CD4-positive, alpha-beta T cell treated with Interleukin-2 at 100 ng/mL for 4 hours (primary cell): ENCODE data around the gene GOLGB1.

Source experiments
- DNase-seq: peaks from one replicate; pipeline ENCODE4 v3.0.0-alpha.2; 2020; ENCODE audit warnings: low spot score

Gene GOLGB1

GRCh38 chr3:121637922-121638321 lies 111.6 kb downstream of the GOLGB1 start:
- DNase-seq = no peak

GRCh38 chr3:121630355-121630754 lies 119.2 kb downstream of the GOLGB1 start:
- DNase-seq = no peak

GRCh38 chr3:121629601-121630000 lies 119.9 kb downstream of the GOLGB1 start:
- DNase-seq = no peak

GRCh38 chr3:121627622-121628021 lies 121.9 kb downstream of the GOLGB1 start:
- DNase-seq = no peak

- DNase-seq = no peak
Observed at GRCh38 chr3:121627211-121627610, 122.3 kb downstream of the GOLGB1 start.

DNA sequence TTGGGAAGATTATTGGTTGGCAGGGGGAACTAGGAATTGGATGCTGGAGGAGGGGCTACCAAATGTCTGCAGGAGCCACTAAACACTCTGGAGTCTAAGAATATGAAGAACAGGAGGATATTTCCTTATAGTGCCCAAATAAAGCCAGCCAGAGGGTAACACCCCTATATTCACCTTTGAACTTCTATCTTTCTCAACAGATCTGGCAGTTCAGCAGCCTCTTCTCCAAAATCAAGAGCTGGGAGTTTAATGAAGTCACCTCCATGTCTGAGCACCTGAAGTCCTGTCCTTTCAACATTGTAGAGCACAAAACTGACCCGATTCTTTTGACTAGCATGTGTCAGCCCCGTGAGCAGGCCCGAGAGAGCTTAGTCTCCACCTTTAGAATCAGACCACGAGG lies 123.0 kb downstream of the GOLGB1 start:
- no peak for DNase-seq

- DNase-seq = no peak
Observed at GRCh38 chr3:121624147-121624899, 125.2 kb downstream of the GOLGB1 start.

DNA sequence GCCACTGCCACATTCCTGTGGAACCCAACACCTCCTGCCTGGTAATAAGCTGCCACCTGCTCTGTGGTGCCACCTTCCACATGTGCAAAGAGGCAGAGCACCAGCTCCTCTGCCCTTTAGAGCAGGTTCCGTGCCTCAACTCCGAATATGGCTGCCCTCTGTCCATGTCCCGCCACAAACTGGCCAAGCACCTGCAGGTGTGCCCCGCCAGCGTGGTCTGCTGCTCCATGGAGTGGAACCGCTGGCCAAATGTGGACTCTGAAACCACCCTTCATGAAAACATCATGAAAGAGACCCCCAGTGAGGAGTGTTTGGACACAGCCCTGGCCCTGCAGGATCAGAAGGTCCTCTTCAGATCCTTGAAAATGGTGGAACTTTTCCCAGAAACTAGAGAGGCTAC lies 128.1 kb downstream of the GOLGB1 start:
- no peak for DNase-seq

DNA sequence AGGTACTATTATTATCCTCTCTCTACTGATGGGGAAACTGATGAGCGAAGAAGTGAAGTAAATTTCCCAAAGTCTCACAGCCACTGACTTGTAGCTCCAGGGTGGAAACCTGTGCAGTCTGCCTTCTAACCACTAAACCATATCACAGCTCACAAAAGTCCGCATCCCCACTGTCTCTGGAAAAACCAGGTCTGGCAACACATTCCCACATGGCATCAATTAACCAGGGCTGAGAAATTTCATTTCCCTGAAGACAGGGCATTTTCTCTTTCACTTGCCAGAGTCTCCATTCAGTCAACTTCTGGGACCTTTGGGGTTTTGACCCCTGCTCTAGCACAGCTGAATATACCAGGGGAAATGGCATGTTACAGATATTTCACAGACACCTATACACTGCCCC lies 129.8 kb downstream of the GOLGB1 start:
- DNase-seq = no peak
